HEK293T (cell line): ENCODE results near the gene NFIA.

Source experiments
- FOXM1 ChIP-seq: fragments of 450-650 bp; IDR thresholded peaks from 2 replicates; pipeline ENCODE4 v1.6.1; 2017; ENCODE audit warnings: mild to moderate bottlenecking, borderline replicate concordance
- SP1 ChIP-seq: fragments of 450-650 bp; IDR thresholded peaks from 2 replicates; pipeline ENCODE4 v1.6.1; 2017

DNA sequence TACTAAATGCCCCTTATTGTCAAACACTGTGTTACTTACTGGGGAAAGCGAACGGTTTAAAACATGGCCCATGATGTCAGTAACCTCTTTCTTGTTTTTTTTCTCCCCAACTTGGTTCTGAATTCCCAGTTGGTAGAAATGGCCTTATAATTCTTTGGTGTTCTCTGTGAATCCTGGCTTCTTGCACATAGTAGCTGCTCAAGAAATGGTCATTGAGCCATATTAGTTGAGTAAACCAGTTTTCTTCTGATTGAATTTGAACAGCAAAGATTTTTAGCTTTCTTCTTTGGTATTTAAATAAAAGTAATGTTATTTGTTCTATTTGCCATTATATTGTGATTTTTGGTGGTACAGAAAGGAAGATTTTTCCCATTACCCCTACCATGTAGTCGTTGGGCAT is 87.3 kb downstream of the NFIA start:
- TF ChIP-seq FOXM1 (no peak), SP1 (no peak)
